H1 (cell line): Measurements from ENCODE around the gene MSTN.

Source experiments
- CHD1 ChIP-seq: IDR thresholded peaks from 2 replicates; pipeline ENCODE4 v1.6.1; 2012; ENCODE audit warnings: low read depth, low read length, improper control_type of control experiment
- CTCF ChIP-seq, 3 experiments: IDR thresholded peaks; 1 replicate in 2 of 3; 2 replicates in 1 of 3; pipeline versions ENCODE4 v1.5.1 to v1.6.1; 2011; ENCODE audit warnings: low read length in 3 of 3, mild to moderate bottlenecking in 3 of 3, inconsistent platforms in 2 of 3, low read depth in 1 of 3, moderate library complexity in 1 of 3; ENCODE audit not compliant: insufficient read depth in 1 of 3; ENCODE audit errors: control extremely low read depth in 1 of 3
- EP300 ChIP-seq, 2 experiments: IDR thresholded peaks; 1 replicate in 1 of 2; 2 replicates in 1 of 2; pipeline ENCODE4 v1.6.1; 2011 to 2012; ENCODE audit warnings: low read depth in 2 of 2, low read length in 2 of 2, mild to moderate bottlenecking in 2 of 2, borderline replicate concordance in 1 of 2, inconsistent platforms in 1 of 2, moderate library complexity in 1 of 2
- EZH2 ChIP-seq: fragments of 200-600 bp; sonication (generic); IDR thresholded peaks from 2 replicates; pipeline ENCODE4 v1.7.1; 2012; ENCODE audit warnings: low read depth, mild to moderate bottlenecking, moderate library complexity, low read length, inconsistent platforms; ENCODE audit not compliant: severe bottlenecking
- HDAC2 ChIP-seq, 2 experiments: fragments of 300-600 bp in 1 of 2; sonication (generic) in 1 of 2; IDR thresholded peaks; 2 replicates each; pipeline ENCODE4 v1.6.1; 2011 to 2012; ENCODE audit warnings: low read depth in 2 of 2, low read length in 2 of 2, mild to moderate bottlenecking in 2 of 2, moderate library complexity in 2 of 2, borderline replicate concordance in 1 of 2, inconsistent platforms in 1 of 2
- POLR2A ChIP-seq, 2 experiments: IDR thresholded peaks; 1 replicate in 1 of 2; 2 replicates in 1 of 2; pipeline ENCODE4 v1.6.1; 2011; ENCODE audit warnings: low read depth in 2 of 2, low read length in 2 of 2, mild to moderate bottlenecking in 2 of 2; ENCODE audit errors: control extremely low read depth in 1 of 2
- RAD21 ChIP-seq, 2 experiments: IDR thresholded peaks in 1 of 2; conservative IDR thresholded peaks in 1 of 2; 2 replicates each; pipeline ENCODE4 v1.6.1; 2011; ENCODE audit warnings: low read depth in 2 of 2, low read length in 2 of 2, improper control_type of control experiment in 1 of 2, inconsistent platforms in 1 of 2, mild to moderate bottlenecking in 1 of 2, moderate library complexity in 1 of 2
- SIN3A ChIP-seq, 2 experiments: IDR thresholded peaks in 1 of 2; conservative IDR thresholded peaks in 1 of 2; 2 replicates each; pipeline ENCODE4 v1.6.1; 2011 to 2012; ENCODE audit warnings: low read length in 2 of 2, improper control_type of control experiment in 1 of 2, low read depth in 1 of 2, mild to moderate bottlenecking in 1 of 2
- SUZ12 ChIP-seq: fragments of 200-600 bp; sonication (generic); IDR thresholded peaks from 2 replicates; pipeline ENCODE4 v1.6.1; 2012; ENCODE audit warnings: mild to moderate bottlenecking, inconsistent platforms, low read length, moderate library complexity, mixed read lengths

GRCh38 chr2:190082118-190082517, 19.6 kb upstream of the MSTN start:
- no peak for TF ChIP-seq EP300 (IDR thresholded peaks at IDR 0.05; ENCODE audit: borderline replicate concordance in 1 of 2, low read depth in 2 of 2, low read length in 2 of 2)
- no peak for TF ChIP-seq CTCF (IDR thresholded peaks at IDR 0.05; ENCODE audit: control extremely low read depth in 1 of 3, insufficient read depth in 1 of 3, low read depth in 1 of 3, low read length in 3 of 3)
- TF ChIP-seq CHD1 = no peak
- no peak for TF ChIP-seq EZH2
- no peak for TF ChIP-seq RAD21 (IDR thresholded peaks at IDR 0.05 in 1 of 2, conservative IDR thresholded peaks at IDR 0.05 in 1 of 2; ENCODE audit: low read depth in 2 of 2, low read length in 2 of 2)
- no peak for TF ChIP-seq HDAC2 (IDR thresholded peaks at IDR 0.05; ENCODE audit: borderline replicate concordance in 1 of 2, low read depth in 2 of 2, low read length in 2 of 2)
- no peak for TF ChIP-seq SUZ12
- no peak for TF ChIP-seq POLR2A (IDR thresholded peaks at IDR 0.05; ENCODE audit: control extremely low read depth in 1 of 2, low read depth in 2 of 2, low read length in 2 of 2)
- TF ChIP-seq SIN3A (conservative IDR thresholded peaks at IDR 0.05 in 1 of 2, IDR thresholded peaks at IDR 0.05 in 1 of 2; ENCODE audit: low read depth in 1 of 2, low read length in 2 of 2) = no peak
